Thyroid gland (tissue), 4 donors: Measurements from ENCODE around the gene EDAR.

Source experiments
- POLR2A ChIP-seq, 2 donors: fragments of 450-650 bp; IDR thresholded peaks; one replicate each; pipeline ENCODE4 v1.6.1; 2017; ENCODE audit warnings: antibody characterized with exemption in 2 of 2, mild to moderate bottlenecking in 2 of 2, moderate library complexity in 1 of 2
- TF ChIP-seq, protein P1 (sequence below), 6 experiments: fragments of 200-600 bp in 3 of 6; fragments of 450-650 bp in 3 of 6; sonication (generic) in 3 of 6; IDR thresholded peaks; one replicate each; pipeline ENCODE4 v1.5.1; 2016 to 2019; ENCODE audit warnings: antibody characterized with exemption in 6 of 6, mild to moderate bottlenecking in 2 of 6, inconsistent platforms in 1 of 6, moderate library complexity in 1 of 6

DNA sequence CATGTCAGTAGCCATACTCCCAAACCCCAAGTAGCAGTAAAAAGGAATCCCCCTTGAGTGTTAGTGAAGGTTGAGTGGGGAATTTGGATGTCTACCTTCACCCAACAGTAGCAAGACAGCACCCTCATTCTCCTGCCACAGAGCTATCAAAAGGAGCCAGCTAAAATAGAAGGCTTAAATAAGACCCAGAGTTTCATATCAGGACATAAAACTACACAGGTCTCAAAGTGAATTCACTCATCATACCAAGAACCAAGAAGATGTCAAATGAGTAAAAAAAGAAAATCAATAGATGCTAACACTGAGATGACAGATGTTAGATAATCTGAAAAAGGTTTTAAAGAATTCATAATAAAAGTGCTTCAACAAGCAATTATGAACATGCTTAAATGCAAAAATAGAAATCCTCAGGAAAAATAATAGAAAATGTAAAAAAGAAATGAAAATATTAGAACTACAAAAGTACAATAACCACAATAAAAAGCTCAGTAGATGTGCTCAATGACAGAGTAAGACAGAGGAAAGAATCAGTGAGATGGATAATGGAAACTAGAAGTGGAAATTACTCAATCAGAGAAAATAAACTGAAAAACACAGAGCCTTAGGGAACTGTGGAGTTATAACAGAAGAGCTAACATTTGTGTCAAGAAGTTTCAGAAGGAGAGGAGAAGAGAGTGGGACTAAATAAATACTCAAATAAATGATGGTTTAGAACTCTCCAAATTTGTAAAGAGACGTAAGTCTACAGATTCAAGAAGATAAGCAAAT lies 90.5 kb downstream of the EDAR start:
- no peak for TF ChIP-seq POLR2A (IDR thresholded peaks at IDR 0.05)
- TF ChIP-seq, protein P1, sequence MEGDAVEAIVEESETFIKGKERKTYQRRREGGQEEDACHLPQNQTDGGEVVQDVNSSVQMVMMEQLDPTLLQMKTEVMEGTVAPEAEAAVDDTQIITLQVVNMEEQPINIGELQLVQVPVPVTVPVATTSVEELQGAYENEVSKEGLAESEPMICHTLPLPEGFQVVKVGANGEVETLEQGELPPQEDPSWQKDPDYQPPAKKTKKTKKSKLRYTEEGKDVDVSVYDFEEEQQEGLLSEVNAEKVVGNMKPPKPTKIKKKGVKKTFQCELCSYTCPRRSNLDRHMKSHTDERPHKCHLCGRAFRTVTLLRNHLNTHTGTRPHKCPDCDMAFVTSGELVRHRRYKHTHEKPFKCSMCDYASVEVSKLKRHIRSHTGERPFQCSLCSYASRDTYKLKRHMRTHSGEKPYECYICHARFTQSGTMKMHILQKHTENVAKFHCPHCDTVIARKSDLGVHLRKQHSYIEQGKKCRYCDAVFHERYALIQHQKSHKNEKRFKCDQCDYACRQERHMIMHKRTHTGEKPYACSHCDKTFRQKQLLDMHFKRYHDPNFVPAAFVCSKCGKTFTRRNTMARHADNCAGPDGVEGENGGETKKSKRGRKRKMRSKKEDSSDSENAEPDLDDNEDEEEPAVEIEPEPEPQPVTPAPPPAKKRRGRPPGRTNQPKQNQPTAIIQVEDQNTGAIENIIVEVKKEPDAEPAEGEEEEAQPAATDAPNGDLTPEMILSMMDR (IDR thresholded peaks at IDR 0.05), result no peak
